GM21526 (cell line): Measurements from ENCODE around the gene TACC2.
"Not testable (repeated sequence)": the region's sequence is repeated elsewhere in the genome, so short reads cannot be mapped to it uniquely, and the experiment has no call there.

Experiments
- ATAC-seq: cut with Tn5 transposase; IDR thresholded peaks from one replicate; pipeline ENCODE4 v1.9.1; 2021; ENCODE audit warnings: moderate library complexity; ENCODE audit not compliant: unreplicated experiment, low FRiP score

The TACC2 gene

GRCh38 chr10:121981346-121981745 is 7.6 kb upstream of the TACC2 start:
- ATAC-seq: no peak

- no peak for ATAC-seq
Observed at GRCh38 chr10:121983852-121984251, 5.1 kb upstream of the TACC2 start.

- no peak for ATAC-seq
Observed at GRCh38 chr10:121984463-121984862, 4.5 kb upstream of the TACC2 start.

- no peak for ATAC-seq
Observed at GRCh38 chr10:121990015-121990677, 1.2 kb downstream of the TACC2 start.

- not testable (repeated sequence) for ATAC-seq
Observed at GRCh38 chr10:121991727-121992126, 2.8 kb downstream of the TACC2 start.

- no peak for ATAC-seq
Observed at GRCh38 chr10:121994429-121994941, 5.5 kb downstream of the TACC2 start.

GRCh38 chr10:121998462-121998861 is 9.5 kb downstream of the TACC2 start:
- ATAC-seq: no peak

- no peak for ATAC-seq
Observed at GRCh38 chr10:121999301-121999700, 10.3 kb downstream of the TACC2 start.

GRCh38 chr10:122001698-122002097 is 12.7 kb downstream of the TACC2 start:
- ATAC-seq: no peak

GRCh38 chr10:122007415-122007814 is 18.5 kb downstream of the TACC2 start:
- ATAC-seq: no peak

GRCh38 chr10:122010405-122011050 is 21.6 kb downstream of the TACC2 start:
- ATAC-seq: no peak

- ATAC-seq: no peak
Observed at GRCh38 chr10:122012731-122013130, 23.8 kb downstream of the TACC2 start.

GRCh38 chr10:122013311-122013780 is 24.4 kb downstream of the TACC2 start:
- ATAC-seq: no peak

- ATAC-seq: no peak
Observed at GRCh38 chr10:122014652-122015248, 25.8 kb downstream of the TACC2 start.

- ATAC-seq: not testable (repeated sequence)
Observed at GRCh38 chr10:122017926-122018325, 29.0 kb downstream of the TACC2 start.

GRCh38 chr10:122018491-122018890 is 29.5 kb downstream of the TACC2 start:
- no peak for ATAC-seq

- ATAC-seq: no peak
Observed at GRCh38 chr10:122018951-122019413, 30.0 kb downstream of the TACC2 start.

- no peak for ATAC-seq
Observed at GRCh38 chr10:122019414-122019975, 30.5 kb downstream of the TACC2 start.

- ATAC-seq: no peak
Observed at GRCh38 chr10:122020226-122020625, 31.3 kb downstream of the TACC2 start.

- ATAC-seq: no peak
Observed at GRCh38 chr10:122021379-122021778, 32.4 kb downstream of the TACC2 start.

GRCh38 chr10:122021828-122022227 is 32.9 kb downstream of the TACC2 start:
- ATAC-seq: no peak
